Measurements from ENCODE around the gene HNRNPCL2.
"Not testable (repeated sequence)": the region's sequence is repeated elsewhere in the genome, so short reads cannot be mapped to it uniquely, and the experiment has no call there.

The HNRNPCL2 gene

GRCh38 chr1:13116754-13117153, at the start of gene HNRNPCL2:
Gene HNRNPCL2 (minus strand): TSS chr1:13116854. CDS start chr1:13116400, 454 bp downstream.
- not testable (repeated sequence) for DNase-seq

GRCh38 chr1:13165531-13165930, 48.9 kb upstream of the HNRNPCL2 start, which contains the start of gene HNRNPCL4:
Gene HNRNPCL4 (minus strand): TSS chr1:13165631. CDS start chr1:13165467, 164 bp downstream.
- not testable (repeated sequence) for DNase-seq

GRCh38 chr1:13155909-13156308, 39.3 kb upstream of the HNRNPCL2 start, which contains the start of gene PRAMEF26:
Gene PRAMEF26 (minus strand): TSS chr1:13156009. CDS start chr1:13153095, 2,914 bp downstream.
- not testable (repeated sequence) for DNase-seq

GRCh38 chr1:13070474-13070873, 46.2 kb downstream of the HNRNPCL2 start, which contains the start of gene PRAMEF25:
Gene PRAMEF25 (plus strand): TSS chr1:13070774. CDS start chr1:13073694, 2,920 bp downstream.
- not testable (repeated sequence) for DNase-seq
